Peyer's patch (tissue), 4 donors: Measurements from ENCODE around the gene PLEKHB2.
"Not testable (repeated sequence)": the region's sequence is repeated elsewhere in the genome, so short reads cannot be mapped to it uniquely, and the experiment has no call there.

ENCODE experiments used
- POLR2A ChIP-seq, 2 donors: fragments of 450-650 bp; IDR thresholded peaks; one replicate each; pipeline ENCODE4 v1.5.1; 2017; ENCODE audit warnings: antibody characterized with exemption in 2 of 2, mild to moderate bottlenecking in 2 of 2, moderate library complexity in 2 of 2
- TF ChIP-seq, protein P1 (sequence below), 6 experiments: fragments of 450-650 bp in 4 of 6; fragments of 200-600 bp in 2 of 6; sonication (generic) in 1 of 6; IDR thresholded peaks; one replicate each; pipeline ENCODE4 v1.5.1; 2017 to 2019; ENCODE audit warnings: antibody characterized with exemption in 6 of 6, mild to moderate bottlenecking in 3 of 6, moderate library complexity in 1 of 6

DNA sequence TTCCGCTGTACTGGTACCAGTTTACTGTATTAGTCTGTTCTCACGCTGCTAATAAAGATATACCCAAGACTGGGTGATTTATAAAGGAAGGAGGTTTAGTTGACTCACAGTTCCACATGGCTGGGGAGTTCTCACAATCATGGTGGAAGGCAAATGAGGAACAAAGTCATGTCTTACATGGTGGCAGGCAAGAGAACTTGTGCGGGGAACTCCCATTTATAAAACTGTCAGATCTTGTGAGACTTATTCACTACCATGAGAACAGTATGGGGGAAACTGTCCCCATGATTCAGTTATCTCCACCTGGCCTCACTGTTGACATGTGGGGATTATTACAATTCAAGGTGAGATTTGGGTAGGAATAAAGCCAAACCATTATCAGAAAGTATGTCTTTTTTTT is 9.8 kb downstream of the PLEKHB2 start:
- TF ChIP-seq, protein P1, sequence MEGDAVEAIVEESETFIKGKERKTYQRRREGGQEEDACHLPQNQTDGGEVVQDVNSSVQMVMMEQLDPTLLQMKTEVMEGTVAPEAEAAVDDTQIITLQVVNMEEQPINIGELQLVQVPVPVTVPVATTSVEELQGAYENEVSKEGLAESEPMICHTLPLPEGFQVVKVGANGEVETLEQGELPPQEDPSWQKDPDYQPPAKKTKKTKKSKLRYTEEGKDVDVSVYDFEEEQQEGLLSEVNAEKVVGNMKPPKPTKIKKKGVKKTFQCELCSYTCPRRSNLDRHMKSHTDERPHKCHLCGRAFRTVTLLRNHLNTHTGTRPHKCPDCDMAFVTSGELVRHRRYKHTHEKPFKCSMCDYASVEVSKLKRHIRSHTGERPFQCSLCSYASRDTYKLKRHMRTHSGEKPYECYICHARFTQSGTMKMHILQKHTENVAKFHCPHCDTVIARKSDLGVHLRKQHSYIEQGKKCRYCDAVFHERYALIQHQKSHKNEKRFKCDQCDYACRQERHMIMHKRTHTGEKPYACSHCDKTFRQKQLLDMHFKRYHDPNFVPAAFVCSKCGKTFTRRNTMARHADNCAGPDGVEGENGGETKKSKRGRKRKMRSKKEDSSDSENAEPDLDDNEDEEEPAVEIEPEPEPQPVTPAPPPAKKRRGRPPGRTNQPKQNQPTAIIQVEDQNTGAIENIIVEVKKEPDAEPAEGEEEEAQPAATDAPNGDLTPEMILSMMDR (IDR thresholded peaks at IDR 0.05), result not testable (repeated sequence)
- not testable (repeated sequence) for TF ChIP-seq POLR2A (IDR thresholded peaks at IDR 0.05)
